Endothelial cell of umbilical vein (primary cell): ENCODE results near the gene OR5D14. TPM values are rescaled to one million over a fixed set of nuclear protein-coding genes. Genes with fewer than 3 reads are reported as not detected.

Source experiments
- Bru-seq: library from RNA; stranded (reverse); fragments of 400-500 nt; gene quantifications from one replicate; lab custom pipeline; 2021; lab: Mats Ljungman, UMichigan
- BruChase-seq, 2 experiments: library from RNA; stranded (reverse); fragments of 400-500 nt; gene quantifications; one replicate each; lab custom pipeline; 2021; lab: Mats Ljungman, UMichigan
- BruUV-seq: library from RNA; stranded (reverse); fragments of 400-500 nt; replicated peaks from 2 replicates; lab custom pipeline; 2021; lab: Mats Ljungman, UMichigan
- CTCF ChIA-PET: fragments of 300-600, 350-600 bp; sonication (Branson Sonifier 250); formaldehyde crosslinking; loops from one replicate; lab custom pipeline; 2021; ENCODE audit warnings: antibody characterized with exemption, inconsistent platforms; lab: Charles Lee
- POLR2A ChIA-PET: fragments of 300-600, 350-600 bp; sonication (Branson Sonifier 250); formaldehyde crosslinking; loops from one replicate; lab custom pipeline; 2021; ENCODE audit warnings: antibody characterized with exemption, inconsistent platforms; lab: Charles Lee
- DNase-seq: peaks from one replicate; pipeline ENCODE4 v3.0.0-alpha.2; 2011; ENCODE audit warnings: low read depth, low spot score
- FAIRE-seq: peaks from 2 replicates; lab custom pipeline; 2011; peaks lifted over from hg19 to GRCh38; lab: Jason Lieb, UNC
- H2AFZ ChIP-seq: 2 replicates; pipeline ENCODE4 v1.6.0; 2012; ENCODE audit warnings: low read depth, low read length, control low read depth, inconsistent platforms
- H3K27ac ChIP-seq: 2 replicates; pipeline ENCODE4 v1.5.1; 2011; ENCODE audit warnings: low read depth, mild to moderate bottlenecking, control low read depth, low read length, moderate library complexity; ENCODE audit not compliant: insufficient read depth
- H3K27me3 ChIP-seq, 2 experiments: 2 replicates each; pipeline versions ENCODE4 v1.6.0 to v1.6.1; 2011; ENCODE audit warnings: low read length in 2 of 2, mixed read lengths in 1 of 2; ENCODE audit not compliant: control insufficient read depth in 2 of 2, insufficient read depth in 2 of 2
- H3K36me3 ChIP-seq, 2 experiments: 2 replicates in 1 of 2; 3 replicates in 1 of 2; pipeline ENCODE4 v1.5.1; 2011; ENCODE audit warnings: low read length in 2 of 2, mild to moderate bottlenecking in 1 of 2, moderate library complexity in 1 of 2; ENCODE audit not compliant: control insufficient read depth in 2 of 2, insufficient read depth in 2 of 2; ENCODE audit errors: extremely low read depth in 1 of 2
- H3K4me1 ChIP-seq: 3 replicates; pipeline ENCODE4 v1.5.1; 2011; ENCODE audit warnings: mild to moderate bottlenecking, low read length; ENCODE audit not compliant: control insufficient read depth, insufficient read depth; ENCODE audit errors: extremely low read depth
- H3K4me2 ChIP-seq: 2 replicates; pipeline ENCODE4 v1.6.1; 2011; ENCODE audit warnings: low read length, control low read depth, mixed read lengths; ENCODE audit not compliant: insufficient read depth
- H3K4me3 ChIP-seq, 3 experiments: fragments of 200-600 bp in 1 of 3; sonication (generic), shearing (Covaris generic) in 1 of 3; replicated peaks in 1 of 3; 2 replicates each; pipeline ENCODE4 v1.5.1; 2011 to 2016; ENCODE audit warnings: control low read depth in 3 of 3, low read length in 3 of 3, mild to moderate bottlenecking in 2 of 3, inconsistent platforms in 1 of 3, low read depth in 1 of 3, moderate library complexity in 1 of 3; ENCODE audit not compliant: insufficient read depth in 1 of 3
- H3K79me2 ChIP-seq: 2 replicates; pipeline ENCODE4 v1.6.0; 2012; ENCODE audit warnings: low read length, inconsistent platforms; ENCODE audit not compliant: control insufficient read depth, insufficient read depth
- H3K9ac ChIP-seq: replicated peaks from 2 replicates; pipeline ENCODE3; 2011; ENCODE audit warnings: low read length, control low read depth; ENCODE audit not compliant: insufficient read depth; ENCODE audit errors: extremely low read depth
- H3K9me1 ChIP-seq: replicated peaks from 3 replicates; pipeline ENCODE4 v1.6.0; 2011; ENCODE audit warnings: mild to moderate bottlenecking, low read length; ENCODE audit not compliant: control insufficient read depth, insufficient read depth; ENCODE audit errors: extremely low read depth
- H3K9me3 ChIP-seq: replicated peaks from 2 replicates; pipeline ENCODE4 v1.5.1; 2012; ENCODE audit warnings: low read length, inconsistent platforms; ENCODE audit not compliant: control insufficient read depth, insufficient read depth
- H4K20me1 ChIP-seq: replicated peaks from 2 replicates; pipeline ENCODE3; 2011; ENCODE audit warnings: mild to moderate bottlenecking, low read length; ENCODE audit not compliant: control insufficient read depth, insufficient read depth; ENCODE audit errors: extremely low read depth
- EZH2 ChIP-seq: IDR thresholded peaks from 2 replicates; pipeline ENCODE4 v1.6.1; 2012; ENCODE audit warnings: borderline replicate concordance, low read depth, mild to moderate bottlenecking, moderate library complexity, low read length, inconsistent platforms; ENCODE audit not compliant: severe bottlenecking
- FOS ChIP-seq: IDR thresholded peaks from 2 replicates; pipeline ENCODE4 v1.6.1; 2011; ENCODE audit warnings: mild to moderate bottlenecking, low read length, moderate library complexity, borderline replicate concordance; ENCODE audit not compliant: insufficient read depth
- GATA2 ChIP-seq: IDR thresholded peaks from 2 replicates; pipeline ENCODE4 v1.7.0; 2011; ENCODE audit warnings: low read depth, mild to moderate bottlenecking, moderate library complexity, mixed read lengths, low read length; ENCODE audit not compliant: insufficient read length, insufficient read depth
- JUN ChIP-seq: IDR thresholded peaks from 2 replicates; pipeline ENCODE4 v1.6.1; 2011; ENCODE audit warnings: borderline replicate concordance, low read depth; ENCODE audit not compliant: insufficient read length, insufficient read depth
- MYC ChIP-seq: IDR thresholded peaks from one replicate; pipeline ENCODE4 v1.6.1; 2011; ENCODE audit warnings: mild to moderate bottlenecking, low read depth, low read length
- POLR2A ChIP-seq: IDR thresholded peaks from 2 replicates; pipeline ENCODE4 v1.6.1; 2012; ENCODE audit warnings: low read depth, mild to moderate bottlenecking, control low read depth, low read length
- POLR2AphosphoS5 ChIP-seq: IDR thresholded peaks from 2 replicates; pipeline ENCODE4 v1.6.1; 2012; ENCODE audit warnings: low read depth, mild to moderate bottlenecking, control low read depth, low read length, moderate library complexity; ENCODE audit not compliant: insufficient read depth
- dilution Hi-C: fragments of 300-500 bp; cut with MboI; formaldehyde crosslinking; loops from one replicate; pipeline ENCODE4 v1.15.0; 2019; ENCODE audit warnings: low sequenced_read_pairs; ENCODE audit not compliant: extremely low pct_ligation_motif_present
- intact Hi-C: fragments of 100-400 bp; cut with micrococcal nuclease; formaldehyde crosslinking; loops from one replicate; pipeline ENCODE4 v1.10.0; 2022
- long read RNA-seq: library from polyadenylated mRNA; stranded (forward); transcript quantifications from one replicate; pipeline ENCODE4 v2.0.0, GENCODE V29; 2021
- polyA minus RNA-seq, 3 experiments: library from RNA; depleted of rRNA, polyadenylated mRNA; stranded (reverse); fragments of >200 nt; gene quantifications; 1 replicate in 1 of 3; 2 replicates in 2 of 3; pipeline ENCODE4 v1.2.3, GENCODE V29; 2011
- polyA plus RNA-seq, 4 experiments: library from polyadenylated mRNA; depleted of rRNA in 3 of 4; stranded (reverse) in 3 of 4; unstranded in 1 of 4; fragments of >200 nt; gene quantifications; 2 replicates each; pipeline versions ENCODE4 v1.2.1 to v1.2.3, GENCODE V29; 2011 to 2012; ENCODE audit warnings: missing spikeins in 1 of 4
- total RNA-seq: library from RNA; stranded (reverse); gene quantifications from 2 replicates; pipeline ENCODE4 v1.2.3, GENCODE V29; 2021
- TF ChIP-seq, protein P1 (sequence below), 2 donors: IDR thresholded peaks; 1 replicate in 1 of 2; 2 replicates in 1 of 2; pipeline ENCODE4 v1.5.1; 2011; ENCODE audit warnings: low read length in 2 of 2, mild to moderate bottlenecking in 2 of 2, moderate library complexity in 2 of 2, control low read depth in 1 of 2, inconsistent platforms in 1 of 2, low read depth in 1 of 2; ENCODE audit not compliant: insufficient read depth in 1 of 2; ENCODE audit errors: extremely low read depth in 1 of 2
- TF ChIP-seq, protein P2 (sequence below): IDR thresholded peaks from 2 replicates; pipeline ENCODE4 v1.6.1; 2011; ENCODE audit not compliant: insufficient read depth, insufficient read length

Gene OR5D14
- not detected in 2 replicates for total RNA-seq
- not detected in 2 replicates for polyA plus RNA-seq
- not detected in 2 replicates for polyA plus RNA-seq (2011; cell fraction: cytosol; rRNA removed)
- not detected in 2 replicates for polyA plus RNA-seq (2011; cell fraction: nucleus; rRNA removed)
- not detected in 2 replicates for polyA plus RNA-seq (2012)
- polyA minus RNA-seq, result not detected in 2 replicates
- not detected for polyA minus RNA-seq (2011; cell fraction: cytosol; rRNA and poly(A)+ RNA removed)
- polyA minus RNA-seq (2011; cell fraction: nucleus; rRNA and poly(A)+ RNA removed), result not detected in 2 replicates
- not detected for Bru-seq, nascent RNA
- not detected for BruChase-seq, experiment 1, labeled RNA remaining after a 6-hour chase
- BruChase-seq, experiment 2, labeled RNA remaining after a 2-hour chase, result not detected
- long read RNA-seq, result 0 reads

DNA sequence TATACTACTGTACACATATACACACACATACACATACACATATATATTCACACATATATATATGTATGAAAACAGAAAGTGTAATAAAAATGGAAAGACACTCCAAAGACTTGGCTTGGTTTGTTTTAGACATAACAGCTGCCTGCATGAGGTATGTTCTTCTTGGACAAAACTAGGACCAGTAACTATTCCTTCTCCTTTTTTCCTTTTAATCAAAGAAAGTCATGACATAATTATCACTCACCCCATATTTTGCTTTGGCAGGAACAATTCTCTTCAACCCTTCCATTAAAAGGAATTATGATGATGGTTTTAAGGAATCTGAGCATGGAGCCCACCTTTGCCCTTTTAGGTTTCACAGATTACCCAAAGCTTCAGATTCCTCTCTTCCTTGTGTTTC, at the start of gene OR5D14:
OR5D14 (plus strand) TSS at position 301 of the 400 bp plus-strand sequence; CDS start at position 301, 0 bp downstream.
- Histone ChIP-seq H3K4me1 (no peaks in the 10 kb centered on the region), H3K79me2 (no peaks in the 10 kb centered on the region), H3K4me3 (no peak within 1 kb of the TSS), H2AFZ (no peak within 1 kb of the TSS), H3K9me3 (no peaks in the 10 kb centered on the region), H3K27ac (no peak within 1 kb of the TSS), H4K20me1 (no peaks in the 10 kb centered on the region), H3K9ac (no peak within 1 kb of the TSS), H3K27me3 (no peaks in the 10 kb centered on the region), H3K9me1 (no peaks in the 10 kb centered on the region), H3K4me2 (no peak within 1 kb of the TSS), H3K36me3 (no peaks in the 10 kb centered on the region)
- dilution Hi-C loops, result no loop called here
- CTCF ChIA-PET, result no interaction called here
- no peak for DNase-seq
- TF ChIP-seq EZH2 (no peak), JUN (no peak), POLR2A (no peak), GATA2 (no peak), FOS (no peak), POLR2AphosphoS5 (no peak), MYC (no peak)
- TF ChIP-seq, protein P1, sequence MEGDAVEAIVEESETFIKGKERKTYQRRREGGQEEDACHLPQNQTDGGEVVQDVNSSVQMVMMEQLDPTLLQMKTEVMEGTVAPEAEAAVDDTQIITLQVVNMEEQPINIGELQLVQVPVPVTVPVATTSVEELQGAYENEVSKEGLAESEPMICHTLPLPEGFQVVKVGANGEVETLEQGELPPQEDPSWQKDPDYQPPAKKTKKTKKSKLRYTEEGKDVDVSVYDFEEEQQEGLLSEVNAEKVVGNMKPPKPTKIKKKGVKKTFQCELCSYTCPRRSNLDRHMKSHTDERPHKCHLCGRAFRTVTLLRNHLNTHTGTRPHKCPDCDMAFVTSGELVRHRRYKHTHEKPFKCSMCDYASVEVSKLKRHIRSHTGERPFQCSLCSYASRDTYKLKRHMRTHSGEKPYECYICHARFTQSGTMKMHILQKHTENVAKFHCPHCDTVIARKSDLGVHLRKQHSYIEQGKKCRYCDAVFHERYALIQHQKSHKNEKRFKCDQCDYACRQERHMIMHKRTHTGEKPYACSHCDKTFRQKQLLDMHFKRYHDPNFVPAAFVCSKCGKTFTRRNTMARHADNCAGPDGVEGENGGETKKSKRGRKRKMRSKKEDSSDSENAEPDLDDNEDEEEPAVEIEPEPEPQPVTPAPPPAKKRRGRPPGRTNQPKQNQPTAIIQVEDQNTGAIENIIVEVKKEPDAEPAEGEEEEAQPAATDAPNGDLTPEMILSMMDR (IDR thresholded peaks at IDR 0.05; ENCODE audit: extremely low read depth in 1 of 2, insufficient read depth in 1 of 2, low read depth in 1 of 2, low read length in 2 of 2), result no peak
- TF ChIP-seq, protein P2, sequence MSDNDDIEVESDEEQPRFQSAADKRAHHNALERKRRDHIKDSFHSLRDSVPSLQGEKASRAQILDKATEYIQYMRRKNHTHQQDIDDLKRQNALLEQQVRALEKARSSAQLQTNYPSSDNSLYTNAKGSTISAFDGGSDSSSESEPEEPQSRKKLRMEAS, result no peak
- intact Hi-C loops, result no loop called here
- no peak for FAIRE-seq
- BruUV-seq, result no TSS peak
- POLR2A ChIA-PET, result no interaction called here
